Chondrocyte (in vitro differentiated cells): ENCODE data around the gene SLC7A7. TPM values are rescaled to one million over a fixed set of nuclear protein-coding genes. Genes with fewer than 3 reads are reported as not detected.

Experiments
- DNase-seq: peaks from one replicate; pipeline ENCODE4 v3.0.0; 2021; ENCODE audit warnings: mixed read lengths, low spot score
- H3K27ac Mint-ChIP-seq: one replicate; pipeline ENCODE4 v1.8.0; 2021; ENCODE audit warnings: mild to moderate bottlenecking, moderate library complexity, mixed read lengths; ENCODE audit not compliant: unreplicated experiment
- H3K27me3 Mint-ChIP-seq: 2 replicates; pipeline ENCODE4 v1.8.0; 2021; ENCODE audit warnings: low read depth, mixed read lengths
- H3K36me3 Mint-ChIP-seq: 2 replicates; pipeline ENCODE4 v1.8.0; 2021; ENCODE audit warnings: low read depth, mixed read lengths
- H3K4me1 Mint-ChIP-seq: 2 replicates; pipeline ENCODE4 v1.8.0; 2021; ENCODE audit warnings: low read depth, mild to moderate bottlenecking, mixed read lengths
- H3K4me3 Mint-ChIP-seq: one replicate; pipeline ENCODE4 v1.8.0; 2021; ENCODE audit warnings: mild to moderate bottlenecking, moderate library complexity, mixed read lengths; ENCODE audit not compliant: unreplicated experiment
- H3K9me3 Mint-ChIP-seq: 2 replicates; pipeline ENCODE4 v1.8.0; 2021; ENCODE audit warnings: low read depth, mixed read lengths
- total RNA-seq: library from RNA; stranded (reverse); gene quantifications from 3 replicates; pipeline ENCODE4 v1.2.1, GENCODE V29; 2021
- TF ChIP-seq, protein P1 (sequence below): fragments of 200-600 bp; sonication (generic); IDR thresholded peaks from 2 replicates; pipeline ENCODE4 v1.5.0; 2021; ENCODE audit warnings: antibody characterized with exemption, mild to moderate bottlenecking, moderate library complexity

SLC7A7 gene
- total RNA-seq, 1 donor from 2014 or later = 1.5 TPM

DNA sequence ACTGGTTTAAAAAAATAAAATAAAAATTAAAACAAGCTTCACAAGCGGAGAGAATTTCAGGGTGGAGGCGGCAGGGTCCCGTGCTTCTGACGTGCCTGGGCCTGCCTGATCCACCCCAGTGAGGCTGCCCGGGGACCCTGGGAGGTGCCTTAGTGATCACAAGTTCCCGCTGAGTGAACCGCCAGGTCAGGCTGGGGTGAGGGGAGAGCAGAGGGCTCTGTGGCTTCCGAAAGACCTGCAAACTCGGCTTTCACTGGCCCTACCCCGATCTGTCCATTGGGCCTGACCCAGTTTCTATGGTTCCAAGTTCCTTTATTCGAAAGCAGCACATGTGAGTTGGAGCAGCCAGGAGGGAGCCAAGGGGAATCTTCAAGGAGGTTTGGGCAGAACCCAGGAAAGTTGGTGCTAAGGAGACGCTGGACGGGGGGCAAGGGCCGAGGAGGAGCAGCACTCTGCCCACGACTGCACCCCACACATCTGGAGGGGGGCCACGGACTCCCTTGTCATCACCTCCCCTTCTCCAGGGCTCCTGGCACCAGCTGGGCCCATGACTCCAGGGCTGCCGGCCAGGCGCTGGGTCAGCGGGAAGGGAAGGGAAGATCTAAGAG lies 34.1 kb upstream of the SLC7A7 start:
- H3K36me3 Mint-ChIP-seq = peaks cover 22% of the 10 kb centered on the region
- DNase-seq = no peak
- peak overlapping the region; percentile 96 for H3K27ac Mint-ChIP-seq
- H3K4me1 Mint-ChIP-seq = peaks cover 83% of the 10 kb centered on the region
- TF ChIP-seq, protein P1, sequence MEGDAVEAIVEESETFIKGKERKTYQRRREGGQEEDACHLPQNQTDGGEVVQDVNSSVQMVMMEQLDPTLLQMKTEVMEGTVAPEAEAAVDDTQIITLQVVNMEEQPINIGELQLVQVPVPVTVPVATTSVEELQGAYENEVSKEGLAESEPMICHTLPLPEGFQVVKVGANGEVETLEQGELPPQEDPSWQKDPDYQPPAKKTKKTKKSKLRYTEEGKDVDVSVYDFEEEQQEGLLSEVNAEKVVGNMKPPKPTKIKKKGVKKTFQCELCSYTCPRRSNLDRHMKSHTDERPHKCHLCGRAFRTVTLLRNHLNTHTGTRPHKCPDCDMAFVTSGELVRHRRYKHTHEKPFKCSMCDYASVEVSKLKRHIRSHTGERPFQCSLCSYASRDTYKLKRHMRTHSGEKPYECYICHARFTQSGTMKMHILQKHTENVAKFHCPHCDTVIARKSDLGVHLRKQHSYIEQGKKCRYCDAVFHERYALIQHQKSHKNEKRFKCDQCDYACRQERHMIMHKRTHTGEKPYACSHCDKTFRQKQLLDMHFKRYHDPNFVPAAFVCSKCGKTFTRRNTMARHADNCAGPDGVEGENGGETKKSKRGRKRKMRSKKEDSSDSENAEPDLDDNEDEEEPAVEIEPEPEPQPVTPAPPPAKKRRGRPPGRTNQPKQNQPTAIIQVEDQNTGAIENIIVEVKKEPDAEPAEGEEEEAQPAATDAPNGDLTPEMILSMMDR = no peak
- H3K27me3 Mint-ChIP-seq = no peaks in the 10 kb centered on the region
- peak overlapping the region; percentile 21 for H3K4me3 Mint-ChIP-seq
- no peaks in the 10 kb centered on the region for H3K9me3 Mint-ChIP-seq

DNA sequence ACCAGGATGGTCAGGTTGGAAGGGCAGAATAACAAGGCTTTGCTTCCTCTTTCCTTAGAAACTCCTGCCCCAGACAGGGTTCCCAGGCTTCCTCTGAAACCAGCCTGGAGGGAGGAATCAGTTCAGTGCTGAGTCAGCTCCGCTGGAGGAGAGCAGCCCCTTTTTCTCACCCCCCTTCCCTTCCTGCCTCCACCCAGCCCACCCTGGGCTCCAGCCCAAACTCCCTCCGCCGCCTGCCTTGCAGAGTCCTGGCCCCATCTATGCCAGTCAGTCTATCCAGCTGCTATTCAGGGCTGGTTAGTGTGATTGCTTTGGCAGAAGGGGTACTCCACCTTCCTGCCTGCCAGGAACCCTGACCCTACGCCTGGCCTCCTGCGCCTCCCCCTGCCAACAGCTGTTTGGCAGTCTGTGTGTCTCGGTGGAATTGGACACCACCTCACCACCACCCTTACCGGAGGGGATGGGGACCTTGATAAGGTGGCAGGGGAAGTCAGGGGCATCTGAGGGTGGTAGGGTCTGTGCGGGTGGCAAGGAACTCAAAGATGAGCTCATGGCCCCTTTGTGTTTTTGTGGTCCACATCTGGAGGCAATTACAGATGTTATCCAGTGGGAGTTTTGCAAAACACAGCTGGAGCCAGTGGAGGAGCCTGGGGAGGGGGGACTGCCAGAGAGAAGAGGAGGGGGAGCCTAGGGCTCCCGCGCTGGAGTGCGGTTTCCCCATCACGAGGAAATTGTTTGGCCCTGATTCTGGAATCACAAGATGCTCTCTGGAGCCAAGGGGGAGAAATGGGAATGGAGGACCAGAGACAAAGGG lies 33.3 kb upstream of the SLC7A7 start:
- Mint-ChIP-seq H3K27me3 (no peaks in the 10 kb centered on the region), H3K4me3 (peak overlapping the region; percentile 41), H3K4me1 (peaks cover 88% of the 10 kb centered on the region), H3K9me3 (no peaks in the 10 kb centered on the region), H3K36me3 (peaks cover 23% of the 10 kb centered on the region), H3K27ac (peak overlapping the region; percentile 96)
- TF ChIP-seq, protein P1 = no peak
- DNase-seq = no peak

DNA sequence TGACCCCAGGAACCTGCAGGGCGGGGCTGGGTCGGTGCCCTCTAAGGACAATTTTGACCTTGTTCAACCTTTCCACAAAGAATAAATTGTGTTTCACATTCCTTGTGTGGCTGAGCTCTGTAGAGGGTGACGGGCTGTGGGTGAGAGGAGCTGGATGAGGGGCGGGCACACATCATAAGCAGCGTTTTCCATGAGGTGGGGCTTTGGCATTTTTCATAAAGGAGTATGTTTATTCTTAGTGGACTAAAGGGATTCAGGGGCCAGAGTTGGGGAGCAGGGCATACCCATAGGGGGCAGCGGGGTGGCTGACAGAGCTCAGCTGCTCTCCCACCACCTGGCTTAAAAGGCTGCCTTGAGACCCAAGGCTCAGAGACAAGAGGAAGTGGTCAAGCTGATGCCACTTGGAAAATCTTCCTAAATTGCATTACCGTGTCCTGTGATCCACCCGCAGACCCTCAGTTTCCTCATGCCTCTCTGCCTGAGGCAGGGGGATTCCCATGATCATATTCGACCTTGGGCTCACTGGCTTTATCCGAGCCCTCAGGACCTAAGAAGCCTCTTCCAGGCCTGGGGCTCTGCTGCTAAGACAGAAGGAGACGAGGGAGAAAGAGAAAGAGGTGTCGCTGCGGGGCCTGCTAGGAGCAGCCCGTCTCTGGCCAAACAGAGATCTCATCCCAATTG lies 32.6 kb upstream of the SLC7A7 start:
- Mint-ChIP-seq H3K4me1 (peaks cover 89% of the 10 kb centered on the region), H3K9me3 (no peaks in the 10 kb centered on the region), H3K36me3 (peaks cover 30% of the 10 kb centered on the region), H3K4me3 (peak overlapping the region; percentile 41), H3K27ac (peak overlapping the region; percentile 96), H3K27me3 (no peaks in the 10 kb centered on the region)
- TF ChIP-seq, protein P1 = peak; percentile 42
- DNase-seq = no peak

DNA sequence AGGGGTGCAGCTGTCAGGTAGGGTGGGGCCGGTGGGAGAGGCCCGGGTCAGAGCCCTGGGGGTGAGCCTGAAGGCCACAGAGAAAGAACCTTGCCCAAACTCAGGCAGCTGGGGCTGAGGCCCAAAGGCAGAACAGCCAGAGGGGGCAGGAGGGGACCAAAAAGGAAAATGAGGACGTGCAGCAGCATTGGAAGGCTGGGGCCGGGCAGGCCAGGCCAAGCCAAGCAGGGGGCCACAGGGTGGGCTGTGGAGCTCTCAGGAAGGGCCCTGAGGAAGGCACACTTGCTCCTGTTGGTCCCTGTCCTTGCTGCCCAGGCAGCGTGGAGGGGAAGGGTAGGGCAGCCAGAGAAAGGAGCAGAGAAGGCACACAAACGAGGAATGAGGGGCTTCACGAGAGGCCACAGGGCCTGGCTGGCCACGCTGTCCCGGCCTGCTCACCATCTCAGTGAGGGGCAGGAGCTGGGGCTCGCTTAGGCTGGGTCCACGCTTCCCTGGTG lies 31.6 kb upstream of the SLC7A7 start:
- DNase-seq = no peak
- TF ChIP-seq, protein P1 = no peak
- H3K27ac Mint-ChIP-seq = peak overlapping the region; percentile 93
- peaks cover 93% of the 10 kb centered on the region for H3K4me1 Mint-ChIP-seq
- no peaks in the 10 kb centered on the region for H3K27me3 Mint-ChIP-seq
- no peaks in the 10 kb centered on the region for H3K9me3 Mint-ChIP-seq
- no peak overlapping the region for H3K4me3 Mint-ChIP-seq
- H3K36me3 Mint-ChIP-seq = peaks cover 38% of the 10 kb centered on the region
